Measurements from ENCODE around the gene SULT1A3. TPM values are rescaled to one million over a fixed set of nuclear protein-coding genes. Genes with fewer than 3 reads are reported as not detected.

SULT1A3 gene
- total RNA-seq, 1 experiment from 2014 or later, result 21.5 TPM

Other genes with a start within 250 kb of the SULT1A3 start
- 82.1 and 89.1 TPM in 2 replicates for gene TMEM219, start 237.2 kb upstream of the SULT1A3 start, total RNA-seq (2021)
- gene TAOK2, start 225.4 kb upstream of the SULT1A3 start, total RNA-seq (2021), result 43.1 and 43.9 TPM in 2 replicates
- gene HIRIP3, start 203.6 kb upstream of the SULT1A3 start, total RNA-seq (2021), result 18.5 and 21.6 TPM in 2 replicates
- gene INO80E, start 203.0 kb upstream of the SULT1A3 start, total RNA-seq (2021), result 94.1 and 101 TPM in 2 replicates
- gene DOC2A, start 188.2 kb upstream of the SULT1A3 start, total RNA-seq (2021), result 10.2 and 12.2 TPM in 2 replicates
- gene C16orf92, start 176.1 kb upstream of the SULT1A3 start, total RNA-seq (2021), result not detected in 2 replicates
- 20.9 and 22.3 TPM in 2 replicates for gene TLCD3B, start 168.0 kb upstream of the SULT1A3 start, total RNA-seq (2021)
- 1,356 and 1,375 TPM in 2 replicates for gene ALDOA, start 133.5 kb upstream of the SULT1A3 start, total RNA-seq (2021)
- 162 and 163 TPM in 2 replicates for gene PPP4C, start 123.3 kb upstream of the SULT1A3 start, total RNA-seq (2021)
- 1.6 and 1.9 TPM in 2 replicates for gene TBX6, start 107.3 kb upstream of the SULT1A3 start, total RNA-seq (2021)
- 26.3 and 27.5 TPM in 2 replicates for gene YPEL3, start 103.0 kb upstream of the SULT1A3 start, total RNA-seq (2021)
- 3.8 and 4.0 TPM in 2 replicates for gene GDPD3, start 85.7 kb upstream of the SULT1A3 start, total RNA-seq (2021)
- 52.3 and 53.5 TPM in 2 replicates for gene MAPK3, start 76.0 kb upstream of the SULT1A3 start, total RNA-seq (2021)
- gene CORO1A, start 15.7 kb upstream of the SULT1A3 start, total RNA-seq (2021), result 3.4 and 4.8 TPM in 2 replicates
- 202 and 218 TPM in 2 replicates for gene BOLA2B, start 5.6 kb upstream of the SULT1A3 start, total RNA-seq (2021)
- gene SLX1A, start 5.4 kb upstream of the SULT1A3 start, total RNA-seq (2021), result 30.3 TPM in 2 replicates
- 14.3 and 16.4 TPM in 2 replicates for gene NPIPB13, start 49.2 kb downstream of the SULT1A3 start, total RNA-seq (2021)
- gene CD2BP2, start 156.1 kb downstream of the SULT1A3 start, total RNA-seq (2021), result 90.1 and 90.2 TPM in 2 replicates
- 25.6 and 25.8 TPM in 2 replicates for gene TBC1D10B, start 171.2 kb downstream of the SULT1A3 start, total RNA-seq (2021)
- gene MYL11, start 175.5 kb downstream of the SULT1A3 start, total RNA-seq (2021), result 0.70 and 1.4 TPM in 2 replicates
- gene SEPTIN1, start 183.3 kb downstream of the SULT1A3 start, total RNA-seq (2021), result 1.4 and 2.5 TPM in 2 replicates
- 57.3 and 61.2 TPM in 2 replicates for gene ZNF48, start 196.2 kb downstream of the SULT1A3 start, total RNA-seq (2021)
- 9.7 and 10.5 TPM in 2 replicates for gene ZNF771, start 208.4 kb downstream of the SULT1A3 start, total RNA-seq (2021)
- 78.1 and 78.3 TPM in 2 replicates for gene DCTPP1, start 230.8 kb downstream of the SULT1A3 start, total RNA-seq (2021)
- gene SEPHS2, start 246.6 kb downstream of the SULT1A3 start, total RNA-seq (2021), result 52.6 and 54.1 TPM in 2 replicates